Measurements from ENCODE around the gene RASGRP2.

The RASGRP2 gene

GRCh38 chr11:64778473-64779298 is 34.7 kb upstream of the RASGRP2 start, which contains the start of gene SF1:
Gene SF1 (minus strand): TSS chr11:64778542. CDS start chr11:64778392, 150 bp downstream.
- H2AFZ ChIP-seq (ENCODE audit: low read length): no peak within 1 kb of the TSS
- no peaks in the 10 kb centered on the region for H3K27me3 ChIP-seq (ENCODE audit: insufficient read depth, low read length)
- H3K4me3 ChIP-seq (ENCODE audit: low read depth, low read length, poor library complexity, severe bottlenecking): peak within 1 kb of the TSS; percentile 99
- H3K79me2 ChIP-seq (ENCODE audit: insufficient read depth, low read length): peaks cover 27% of the 10 kb centered on the region
- peaks cover 64% of the 10 kb centered on the region for H3K4me1 ChIP-seq (ENCODE audit: insufficient read depth, low read length, severe bottlenecking)
- H3K4me2 ChIP-seq (ENCODE audit: low read length): peak within 1 kb of the TSS; percentile 87
- H3F3A ChIP-seq (ENCODE audit: insufficient read depth, low read length): no peaks in the 10 kb centered on the region
- H3K27ac ChIP-seq (ENCODE audit: low read depth, low read length, poor library complexity, severe bottlenecking): peak within 1 kb of the TSS; percentile 97
- H3K9ac ChIP-seq (ENCODE audit: low read length): peak within 1 kb of the TSS; percentile 92
- H4K20me1 ChIP-seq (ENCODE audit: insufficient read depth, low read length): peaks cover 13% of the 10 kb centered on the region
- TF ChIP-seq CTCF (IDR thresholded peaks at IDR 0.05; ENCODE audit: low read length) (no peak), EZH2 (IDR thresholded peaks at IDR 0.05; ENCODE audit: borderline replicate concordance, low read length) (no peak)
- H3K9me2 ChIP-seq (ENCODE audit: low read depth, low read length): no peaks in the 10 kb centered on the region
- peaks cover 38% of the 10 kb centered on the region for H3K36me3 ChIP-seq (ENCODE audit: insufficient read depth, low read length)
- no peaks in the 10 kb centered on the region for H3K9me3 ChIP-seq (ENCODE audit: low read length)

DNA sequence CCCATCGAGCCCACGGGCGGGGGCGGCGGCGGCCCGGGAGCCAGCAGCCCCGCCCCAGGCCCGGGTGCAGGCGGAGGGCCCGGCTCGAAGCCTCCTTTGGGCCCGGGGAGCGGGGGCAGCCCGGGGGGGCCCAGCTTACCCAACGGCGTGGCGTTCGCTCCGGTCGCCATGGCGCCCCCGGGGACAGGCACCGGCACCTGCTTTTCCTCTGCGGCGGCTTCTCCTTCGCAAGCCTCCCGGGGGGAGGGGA is 34.2 kb upstream of the RASGRP2 start:
- Histone ChIP-seq H3K4me3 (ENCODE audit: low read depth, low read length, poor library complexity, severe bottlenecking) (peak overlapping the region; percentile 83), H3K4me2 (ENCODE audit: low read length) (peak overlapping the region; percentile 53), H3F3A (ENCODE audit: insufficient read depth, low read length) (no peaks in the 10 kb centered on the region), H3K79me2 (ENCODE audit: insufficient read depth, low read length) (peaks cover 27% of the 10 kb centered on the region), H4K20me1 (ENCODE audit: insufficient read depth, low read length) (peaks cover 13% of the 10 kb centered on the region), H3K9me2 (ENCODE audit: low read depth, low read length) (no peaks in the 10 kb centered on the region), H3K27me3 (ENCODE audit: insufficient read depth, low read length) (no peaks in the 10 kb centered on the region), H3K9me3 (ENCODE audit: low read length) (no peaks in the 10 kb centered on the region), H3K4me1 (ENCODE audit: insufficient read depth, low read length, severe bottlenecking) (peaks cover 67% of the 10 kb centered on the region), H3K36me3 (ENCODE audit: insufficient read depth, low read length) (peaks cover 44% of the 10 kb centered on the region), H3K9ac (ENCODE audit: low read length) (peak overlapping the region; percentile 92), H3K27ac (ENCODE audit: low read depth, low read length, poor library complexity, severe bottlenecking) (peak overlapping the region; percentile 97), H2AFZ (ENCODE audit: low read length) (no peak overlapping the region)
- no peak for TF ChIP-seq EZH2 (IDR thresholded peaks at IDR 0.05; ENCODE audit: borderline replicate concordance, low read length)
- TF ChIP-seq CTCF (IDR thresholded peaks at IDR 0.05; ENCODE audit: low read length): no peak

GRCh38 chr11:64777449-64778222 is 33.7 kb upstream of the RASGRP2 start:
- Histone ChIP-seq H3K79me2 (ENCODE audit: insufficient read depth, low read length) (peaks cover 27% of the 10 kb centered on the region), H3K4me3 (ENCODE audit: low read depth, low read length, poor library complexity, severe bottlenecking) (peak overlapping the region; percentile 99), H3K9me2 (ENCODE audit: low read depth, low read length) (no peaks in the 10 kb centered on the region), H3K4me2 (ENCODE audit: low read length) (peak overlapping the region; percentile 87), H4K20me1 (ENCODE audit: insufficient read depth, low read length) (peaks cover 13% of the 10 kb centered on the region), H3K9me3 (ENCODE audit: low read length) (no peaks in the 10 kb centered on the region), H3K27ac (ENCODE audit: low read depth, low read length, poor library complexity, severe bottlenecking) (peak overlapping the region; percentile 97), H3K4me1 (ENCODE audit: insufficient read depth, low read length, severe bottlenecking) (peaks cover 67% of the 10 kb centered on the region), H3F3A (ENCODE audit: insufficient read depth, low read length) (peaks cover 4% of the 10 kb centered on the region; the same call in 1 of the 2 replicates), H2AFZ (ENCODE audit: low read length) (no peak overlapping the region), H3K9ac (ENCODE audit: low read length) (peak overlapping the region; percentile 92), H3K27me3 (ENCODE audit: insufficient read depth, low read length) (no peaks in the 10 kb centered on the region), H3K36me3 (ENCODE audit: insufficient read depth, low read length) (peaks cover 49% of the 10 kb centered on the region)
- TF ChIP-seq EZH2 (IDR thresholded peaks at IDR 0.05; ENCODE audit: borderline replicate concordance, low read length): no peak

Measured in OCI-LY1 (cell line).